Liver (tissue), 9 donors: ENCODE data around the gene ARFRP1. TPM values are rescaled to one million over a fixed set of nuclear protein-coding genes. Genes with fewer than 3 reads are reported as not detected.

Source experiments
- DNase-seq: peaks from one replicate; pipeline ENCODE4 v3.0.0-alpha.2; 2017; ENCODE audit warnings: low spot score
- H3K27ac ChIP-seq, 2 donors: one replicate each; pipeline ENCODE4 v1.7.0; 2013; ENCODE audit warnings: inconsistent platforms in 2 of 2, low read length in 2 of 2, control low read depth in 1 of 2, low read depth in 1 of 2, mild to moderate bottlenecking in 1 of 2
- H3K27me3 ChIP-seq, 4 donors: one replicate each; pipeline versions ENCODE4 v1.6.1 to v1.7.0; 2013; ENCODE audit warnings: low read length in 3 of 4, inconsistent platforms in 1 of 4, mild to moderate bottlenecking in 1 of 4, moderate library complexity in 1 of 4; ENCODE audit not compliant: control insufficient read depth in 4 of 4, insufficient read depth in 4 of 4
- H3K36me3 ChIP-seq, 4 donors: one replicate each; pipeline versions ENCODE4 v1.6.1 to v1.7.0; 2013; ENCODE audit warnings: low read length in 3 of 4, mild to moderate bottlenecking in 3 of 4, low read depth in 1 of 4, moderate library complexity in 1 of 4; ENCODE audit not compliant: control insufficient read depth in 4 of 4, insufficient read depth in 3 of 4
- H3K4me1 ChIP-seq, 4 donors: one replicate each; pipeline versions ENCODE4 v1.6.1 to v1.7.0; 2013; ENCODE audit warnings: low read length in 3 of 4, mild to moderate bottlenecking in 3 of 4, moderate library complexity in 1 of 4; ENCODE audit not compliant: control insufficient read depth in 4 of 4, insufficient read depth in 4 of 4
- H3K4me3 ChIP-seq, 3 donors: one replicate each; pipeline versions ENCODE4 v1.6.1 to v1.7.0; 2013; ENCODE audit warnings: low read length in 3 of 3, control low read depth in 1 of 3, low read depth in 1 of 3, mild to moderate bottlenecking in 1 of 3
- H3K9ac ChIP-seq, 2 donors: one replicate each; pipeline ENCODE4 v1.7.0; 2013; ENCODE audit warnings: low read length in 2 of 2, mild to moderate bottlenecking in 2 of 2, moderate library complexity in 2 of 2, control low read depth in 1 of 2, low read depth in 1 of 2
- H3K9me3 ChIP-seq, 4 donors: one replicate each; pipeline versions ENCODE4 v1.6.1 to v1.7.0; 2013; ENCODE audit warnings: low read length in 3 of 4; ENCODE audit not compliant: control insufficient read depth in 4 of 4
- EGR1 ChIP-seq, 2 donors: IDR thresholded peaks; 2 replicates each; pipeline ENCODE4 v1.6.1; 2016 to 2018; ENCODE audit warnings: antibody characterized with exemption in 2 of 2, low read depth in 2 of 2
- FOXA1 ChIP-seq: IDR thresholded peaks from 2 replicates; pipeline ENCODE4 v1.6.1; 2016; ENCODE audit warnings: antibody characterized with exemption
- FOXA2 ChIP-seq: IDR thresholded peaks from 2 replicates; pipeline ENCODE4 v1.6.1; 2016; ENCODE audit warnings: antibody characterized with exemption
- GABPA ChIP-seq, 2 donors: IDR thresholded peaks in 1 of 2; conservative IDR thresholded peaks in 1 of 2; 2 replicates each; pipeline ENCODE4 v1.6.1; 2016; ENCODE audit warnings: antibody characterized with exemption in 2 of 2, mild to moderate bottlenecking in 1 of 2, moderate library complexity in 1 of 2
- HNF4A ChIP-seq, 2 donors: conservative IDR thresholded peaks; 2 replicates each; pipeline ENCODE4 v1.6.1; 2016; ENCODE audit warnings: antibody characterized with exemption in 2 of 2, mild to moderate bottlenecking in 2 of 2
- HNF4G ChIP-seq: IDR thresholded peaks from 2 replicates; pipeline ENCODE4 v1.6.1; 2016; ENCODE audit warnings: antibody characterized with exemption
- NR2F2 ChIP-seq: IDR thresholded peaks from 2 replicates; pipeline ENCODE4 v1.6.1; 2016; ENCODE audit warnings: antibody characterized with exemption
- RAD21 ChIP-seq, 2 donors: IDR thresholded peaks; 2 replicates each; pipeline ENCODE4 v1.6.1; 2016; ENCODE audit warnings: antibody characterized with exemption in 2 of 2, mild to moderate bottlenecking in 2 of 2
- RXRA ChIP-seq, 2 donors: IDR thresholded peaks; 2 replicates each; pipeline ENCODE4 v1.6.1; 2017 to 2018; ENCODE audit warnings: antibody characterized with exemption in 2 of 2, mild to moderate bottlenecking in 1 of 2
- SP1 ChIP-seq: IDR thresholded peaks from 2 replicates; pipeline ENCODE4 v1.6.1; 2018; ENCODE audit warnings: antibody characterized with exemption, mild to moderate bottlenecking
- TAF1 ChIP-seq: conservative IDR thresholded peaks from 2 replicates; pipeline ENCODE4 v1.6.1; 2016; ENCODE audit warnings: antibody characterized with exemption, mild to moderate bottlenecking
- YY1 ChIP-seq: IDR thresholded peaks from 2 replicates; pipeline ENCODE4 v1.6.1; 2016; ENCODE audit warnings: antibody characterized with exemption, mild to moderate bottlenecking
- WGBS: extraction: QIAGEN DNeasy Blood & Tissue Kit; methylation state at CpG from one replicate; pipeline ENCODE4 v1.1.7; 2013; 5-methylcytosine and 5-hydroxymethylcytosine counted together
- polyA plus RNA-seq, 2 donors: library from polyadenylated mRNA; stranded (reverse) in 1 of 2; unstranded in 1 of 2; fragments of 200-250 nt in 1 of 2; fragments of >200 nt in 1 of 2; fragmentation: Nextera tagmentation in 1 of 2; extraction: Ambion mirVana in 1 of 2; gene quantifications; one replicate each; pipeline versions ENCODE4 v1.2.1 to v1.2.3, GENCODE V29; 2013 to 2015
- total RNA-seq, 2 donors: library from RNA; depleted of rRNA; stranded (reverse); fragments of >200 nt; gene quantifications; one replicate each; pipeline ENCODE4 v1.2.3, GENCODE V29; 2014
- TF ChIP-seq, protein P1 (sequence below): IDR thresholded peaks from 2 replicates; pipeline ENCODE4 v1.6.1; 2016; ENCODE audit warnings: antibody characterized with exemption
- TF ChIP-seq, protein P2 (sequence below): IDR thresholded peaks from 2 replicates; pipeline ENCODE4 v1.6.1; 2016; ENCODE audit warnings: antibody characterized with exemption
- TF ChIP-seq, protein P3 (sequence below): IDR thresholded peaks from 2 replicates; pipeline ENCODE4 v1.6.1; 2016; ENCODE audit warnings: antibody characterized with exemption
- TF ChIP-seq, protein P4 (sequence below): fragments of 150-350 bp; IDR thresholded peaks from 2 replicates; pipeline ENCODE4 v1.5.1; 2017; ENCODE audit warnings: improper control_type of control experiment, low read depth, low read length; ENCODE audit not compliant: missing input control
- donor health status: healthy.
- donor health status: healthy.
- donor health status: healthy.
- donor health status: healthy.
- donor health status: healthy.

The ARFRP1 gene
- total and polyA plus RNA-seq, 4 donors, result 14.2 to 26.9 (median 20.5) TPM

DNA sequence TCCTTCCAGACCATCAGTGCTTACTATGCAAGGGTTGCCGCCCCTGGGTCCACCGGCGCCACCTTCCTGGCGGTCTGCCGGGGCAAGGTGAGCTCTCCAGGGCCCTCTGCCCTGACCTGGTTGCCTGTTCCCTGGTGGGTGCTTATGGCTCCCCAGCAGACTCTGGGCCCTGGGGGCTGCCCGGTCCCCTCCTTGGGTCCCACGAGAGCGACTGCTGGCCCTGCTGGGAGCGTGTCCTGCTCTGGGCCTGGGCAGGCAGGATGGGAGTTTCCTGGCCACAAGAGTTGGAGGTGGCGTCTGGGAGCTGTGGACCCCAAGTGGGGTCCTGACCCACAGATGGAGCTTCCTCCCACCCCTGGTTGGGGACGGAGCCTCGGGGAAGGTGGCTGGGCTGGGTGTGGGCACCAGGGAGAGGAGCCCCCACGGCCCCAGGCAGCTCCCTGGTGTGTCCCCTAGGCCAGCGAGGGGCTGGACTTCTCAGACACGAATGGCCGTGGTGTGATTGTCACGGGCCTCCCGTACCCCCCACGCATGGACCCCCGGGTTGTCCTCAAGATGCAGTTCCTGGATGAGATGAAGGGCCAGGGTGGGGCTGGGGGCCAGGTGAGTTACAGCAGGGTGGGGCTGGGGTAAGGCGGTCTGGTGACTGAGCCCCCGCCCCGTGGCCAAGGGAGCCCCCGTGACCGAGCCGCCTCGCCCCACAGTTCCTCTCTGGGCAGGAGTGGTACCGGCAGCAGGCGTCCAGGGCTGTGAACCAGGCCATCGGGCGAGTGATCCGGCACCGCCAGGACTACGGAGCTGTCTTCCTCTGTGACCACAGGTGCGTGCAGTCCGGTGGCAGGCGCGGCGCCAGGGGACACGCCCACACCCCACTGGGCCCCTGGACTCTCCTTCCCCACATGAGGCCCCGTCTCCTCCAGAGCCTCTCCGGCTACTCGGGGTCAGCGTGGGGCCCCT lies 18.5 kb downstream of the ARFRP1 start:
- Histone ChIP-seq H3K9ac (no peak overlapping the region), H3K4me1 (peaks cover 0 to 5% (median 2%) of the 10 kb centered on the region in 4 donors), H3K27me3 (no peaks in the 10 kb centered on the region), H3K27ac (peak overlapping the region; percentile 5 to 93), H3K36me3 (peaks cover 0 to 3% (median 0%) of the 10 kb centered on the region in 4 donors), H3K4me3 (no peak overlapping the region), H3K9me3 (no peaks in the 10 kb centered on the region)
- DNase-seq, result no peak
- 90% methylated on average over 44 of the region's 44 CpGs for WGBS
- TF ChIP-seq RXRA (IDR thresholded peaks at IDR 0.05), result no peak

DNA sequence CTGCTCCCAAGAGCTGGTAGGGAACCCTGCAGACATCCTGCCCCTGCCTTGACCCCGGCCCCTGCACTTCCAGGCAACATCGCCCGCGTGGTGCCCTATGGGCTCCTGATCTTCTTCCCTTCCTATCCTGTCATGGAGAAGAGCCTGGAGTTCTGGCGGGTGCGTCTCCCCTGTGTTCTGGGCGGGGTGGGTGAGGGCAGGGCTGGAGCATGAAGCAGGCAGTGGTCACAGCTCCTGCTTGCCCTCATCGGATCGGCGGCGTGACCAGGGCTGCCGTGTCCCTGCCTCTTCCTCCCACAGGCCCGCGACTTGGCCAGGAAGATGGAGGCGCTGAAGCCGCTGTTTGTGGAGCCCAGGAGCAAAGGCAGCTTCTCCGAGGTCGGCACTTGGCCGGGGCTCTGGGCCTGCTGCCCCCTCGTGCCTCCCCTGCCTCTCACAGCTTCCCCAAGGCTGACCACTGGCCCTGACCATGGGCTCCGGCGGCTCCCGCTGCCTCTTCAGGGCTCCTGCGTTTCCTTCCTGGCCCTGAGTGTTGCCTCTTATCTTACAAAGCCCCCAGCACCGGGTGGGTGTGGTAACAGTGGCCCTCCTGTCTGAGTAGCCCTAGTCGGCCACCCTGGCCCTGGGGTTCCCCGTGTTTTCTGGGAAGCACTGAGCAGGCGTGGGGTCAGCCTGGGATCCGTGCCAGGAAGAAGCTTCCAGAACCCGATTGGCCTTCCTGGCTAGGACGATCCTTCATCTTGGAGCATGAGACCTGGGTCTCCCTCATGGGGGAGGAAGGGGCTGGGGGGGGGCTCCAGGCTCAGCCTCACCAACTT lies 19.3 kb downstream of the ARFRP1 start:
- Histone ChIP-seq H3K4me1 (peaks cover 0 to 5% (median 2%) of the 10 kb centered on the region in 4 donors), H3K27ac (peak overlapping the region; percentile 85 to 93), H3K4me3 (no peak overlapping the region), H3K9me3 (no peaks in the 10 kb centered on the region), H3K36me3 (peaks cover 0 to 3% (median 0%) of the 10 kb centered on the region in 4 donors), H3K27me3 (no peaks in the 10 kb centered on the region), H3K9ac (no peak overlapping the region)
- 85% methylated on average over 31 of the region's 31 CpGs for WGBS
- DNase-seq, result no peak
- TF ChIP-seq, protein P1, sequence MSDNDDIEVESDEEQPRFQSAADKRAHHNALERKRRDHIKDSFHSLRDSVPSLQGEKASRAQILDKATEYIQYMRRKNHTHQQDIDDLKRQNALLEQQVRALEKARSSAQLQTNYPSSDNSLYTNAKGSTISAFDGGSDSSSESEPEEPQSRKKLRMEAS, result no peak
- TF ChIP-seq NR2F2 (no peak), FOXA1 (no peak)
- TF ChIP-seq, protein P2, sequence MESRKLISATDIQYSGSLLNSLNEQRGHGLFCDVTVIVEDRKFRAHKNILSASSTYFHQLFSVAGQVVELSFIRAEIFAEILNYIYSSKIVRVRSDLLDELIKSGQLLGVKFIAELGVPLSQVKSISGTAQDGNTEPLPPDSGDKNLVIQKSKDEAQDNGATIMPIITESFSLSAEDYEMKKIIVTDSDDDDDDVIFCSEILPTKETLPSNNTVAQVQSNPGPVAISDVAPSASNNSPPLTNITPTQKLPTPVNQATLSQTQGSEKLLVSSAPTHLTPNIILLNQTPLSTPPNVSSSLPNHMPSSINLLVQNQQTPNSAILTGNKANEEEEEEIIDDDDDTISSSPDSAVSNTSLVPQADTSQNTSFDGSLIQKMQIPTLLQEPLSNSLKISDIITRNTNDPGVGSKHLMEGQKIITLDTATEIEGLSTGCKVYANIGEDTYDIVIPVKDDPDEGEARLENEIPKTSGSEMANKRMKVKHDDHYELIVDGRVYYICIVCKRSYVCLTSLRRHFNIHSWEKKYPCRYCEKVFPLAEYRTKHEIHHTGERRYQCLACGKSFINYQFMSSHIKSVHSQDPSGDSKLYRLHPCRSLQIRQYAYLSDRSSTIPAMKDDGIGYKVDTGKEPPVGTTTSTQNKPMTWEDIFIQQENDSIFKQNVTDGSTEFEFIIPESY, result no peak

DNA sequence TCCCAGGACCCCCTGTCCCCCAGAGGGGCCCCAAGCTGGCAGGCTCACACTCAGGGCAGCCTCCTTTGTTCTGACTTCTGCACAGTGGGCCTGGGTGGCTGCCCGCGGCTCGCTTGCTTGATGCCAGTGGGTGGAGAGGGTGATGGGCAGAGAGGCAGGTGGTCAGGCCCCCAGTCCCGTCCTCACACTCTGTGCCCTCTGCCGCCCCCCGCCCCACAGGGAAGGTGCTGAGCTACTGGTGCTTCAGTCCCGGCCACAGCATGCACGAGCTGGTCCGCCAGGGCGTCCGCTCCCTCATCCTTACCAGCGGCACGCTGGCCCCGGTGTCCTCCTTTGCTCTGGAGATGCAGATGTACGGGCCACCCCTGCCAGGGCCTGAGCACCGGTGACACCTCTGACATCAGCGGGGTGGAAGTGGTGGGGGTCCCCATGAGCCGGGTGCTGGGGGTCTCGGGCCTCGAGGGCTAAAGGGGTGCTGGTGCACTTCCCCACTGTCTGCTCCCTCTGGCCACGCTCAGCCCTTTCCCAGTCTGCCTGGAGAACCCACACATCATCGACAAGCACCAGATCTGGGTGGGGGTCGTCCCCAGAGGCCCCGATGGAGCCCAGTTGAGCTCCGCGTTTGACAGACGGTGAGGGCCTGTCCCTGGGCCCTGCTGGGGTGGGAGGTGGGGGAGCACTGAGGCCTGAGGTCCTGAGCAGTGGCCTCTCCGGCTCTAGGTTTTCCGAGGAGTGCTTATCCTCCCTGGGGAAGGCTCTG lies 20.2 kb downstream of the ARFRP1 start:
- Histone ChIP-seq H3K9ac (no peak overlapping the region), H3K36me3 (peaks cover 0 to 3% (median 0%) of the 10 kb centered on the region in 4 donors), H3K9me3 (no peaks in the 10 kb centered on the region), H3K4me1 (peaks cover 0 to 5% (median 2%) of the 10 kb centered on the region in 4 donors), H3K27me3 (no peaks in the 10 kb centered on the region), H3K27ac (peak overlapping the region; percentile 85 to 93), H3K4me3 (no peak overlapping the region)
- DNase-seq, result no peak
- 93% methylated on average over 29 of the region's 29 CpGs for WGBS
- TF ChIP-seq FOXA1 (no peak), RAD21 (IDR thresholded peaks at IDR 0.05) (no peak), HNF4G (no peak), EGR1 (IDR thresholded peaks at IDR 0.05; ENCODE audit: low read depth in 2 of 2) (no peak), SP1 (no peak), FOXA2 (no peak), YY1 (no peak), RXRA (IDR thresholded peaks at IDR 0.05) (no peak), TAF1 (no peak), GABPA (IDR thresholded peaks at IDR 0.05 in 1 of 2, conservative IDR thresholded peaks at IDR 0.05 in 1 of 2) (no peak), HNF4A (conservative IDR thresholded peaks at IDR 0.05) (no peak)
- TF ChIP-seq, protein P3, sequence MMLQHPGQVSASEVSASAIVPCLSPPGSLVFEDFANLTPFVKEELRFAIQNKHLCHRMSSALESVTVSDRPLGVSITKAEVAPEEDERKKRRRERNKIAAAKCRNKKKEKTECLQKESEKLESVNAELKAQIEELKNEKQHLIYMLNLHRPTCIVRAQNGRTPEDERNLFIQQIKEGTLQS, result no peak
- TF ChIP-seq, protein P4, sequence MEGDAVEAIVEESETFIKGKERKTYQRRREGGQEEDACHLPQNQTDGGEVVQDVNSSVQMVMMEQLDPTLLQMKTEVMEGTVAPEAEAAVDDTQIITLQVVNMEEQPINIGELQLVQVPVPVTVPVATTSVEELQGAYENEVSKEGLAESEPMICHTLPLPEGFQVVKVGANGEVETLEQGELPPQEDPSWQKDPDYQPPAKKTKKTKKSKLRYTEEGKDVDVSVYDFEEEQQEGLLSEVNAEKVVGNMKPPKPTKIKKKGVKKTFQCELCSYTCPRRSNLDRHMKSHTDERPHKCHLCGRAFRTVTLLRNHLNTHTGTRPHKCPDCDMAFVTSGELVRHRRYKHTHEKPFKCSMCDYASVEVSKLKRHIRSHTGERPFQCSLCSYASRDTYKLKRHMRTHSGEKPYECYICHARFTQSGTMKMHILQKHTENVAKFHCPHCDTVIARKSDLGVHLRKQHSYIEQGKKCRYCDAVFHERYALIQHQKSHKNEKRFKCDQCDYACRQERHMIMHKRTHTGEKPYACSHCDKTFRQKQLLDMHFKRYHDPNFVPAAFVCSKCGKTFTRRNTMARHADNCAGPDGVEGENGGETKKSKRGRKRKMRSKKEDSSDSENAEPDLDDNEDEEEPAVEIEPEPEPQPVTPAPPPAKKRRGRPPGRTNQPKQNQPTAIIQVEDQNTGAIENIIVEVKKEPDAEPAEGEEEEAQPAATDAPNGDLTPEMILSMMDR, result no peak
- TF ChIP-seq, protein P1, result no peak
